Erythroblast (primary cell): ENCODE results near the gene SH2D3A.

Experiments used
- GATA1 ChIP-seq: IDR thresholded peaks from 2 replicates; pipeline ENCODE4 v1.6.1; 2011; ENCODE audit warnings: low read depth, mild to moderate bottlenecking, control low read depth, low read length, moderate library complexity
- POLR2A ChIP-seq: IDR thresholded peaks from 2 replicates; pipeline ENCODE4 v1.6.1; 2011; ENCODE audit warnings: mild to moderate bottlenecking, low read length

DNA sequence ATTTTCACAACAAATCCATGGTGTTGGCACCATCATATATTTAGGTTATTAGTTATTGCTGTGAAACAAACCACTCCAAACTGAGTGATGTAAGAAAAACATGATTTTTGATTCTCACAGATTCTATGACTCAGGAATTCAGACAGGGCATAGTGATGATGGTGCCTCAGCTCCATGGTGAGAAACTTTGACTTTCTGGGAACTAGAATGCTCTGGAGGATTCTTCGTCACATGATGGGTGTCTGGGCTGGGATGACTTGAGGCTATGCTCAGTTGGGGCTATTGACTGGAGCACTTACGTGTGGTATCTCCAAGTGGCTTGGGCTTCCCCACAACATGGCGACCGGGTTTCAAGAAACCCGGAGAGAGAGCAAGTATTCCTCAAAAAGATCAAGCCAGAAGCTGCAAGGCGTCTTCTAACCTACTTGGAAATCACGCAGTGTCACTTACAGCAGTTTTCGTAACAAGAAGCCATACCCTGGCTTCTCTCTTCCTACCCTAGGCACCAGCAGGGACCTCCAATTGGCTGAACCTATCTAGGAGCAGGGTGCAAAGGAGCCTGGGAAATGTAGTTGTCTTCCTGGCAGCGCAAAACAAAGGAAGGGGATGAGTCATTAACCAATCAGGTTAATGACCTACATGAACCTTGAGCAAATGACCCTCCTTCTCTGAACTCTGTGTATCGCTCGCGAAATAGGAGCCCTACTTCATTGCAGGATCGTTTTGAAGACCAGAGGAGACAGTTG, 27.6 kb upstream of the SH2D3A start:
- no peak for TF ChIP-seq POLR2A
- no peak for TF ChIP-seq GATA1
